ENCODE measurements around the gene ANK3. TPM values are rescaled to one million over a fixed set of nuclear protein-coding genes. Genes with fewer than 3 reads are reported as not detected.

ANK3 gene
- total RNA-seq, 2 donors from 2014 or later = 65.0 to 79.5 TPM

DNA sequence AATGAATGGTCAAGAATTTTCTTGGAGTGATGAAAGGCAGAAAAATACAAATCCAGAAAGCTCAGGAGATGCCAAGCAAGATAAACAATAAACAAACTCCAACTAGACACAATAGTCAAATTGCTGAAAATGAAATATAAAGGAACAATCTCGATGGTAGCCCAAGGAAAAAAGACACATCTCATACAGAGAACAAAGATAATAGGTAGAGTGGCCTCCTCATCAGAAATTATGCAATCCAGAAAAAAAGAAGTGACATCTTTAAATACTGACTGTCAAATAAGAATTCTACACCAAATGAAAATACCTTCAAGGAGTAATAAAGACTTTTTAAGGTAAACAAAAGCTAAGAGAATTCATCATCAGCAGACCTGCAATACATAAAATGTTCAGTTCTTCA is 150.4 kb downstream of the ANK3 start:
- Mint-ChIP-seq H3K36me3 (ENCODE audit: low read depth) (no peaks in the 10 kb centered on the region), H3K9me3 (no peaks in the 10 kb centered on the region), H3K4me3 (no peak overlapping the region), H3K27ac (no peak overlapping the region), H3K4me1 (peaks cover 3% of the 10 kb centered on the region), H3K27me3 (ENCODE audit: insufficient read depth) (no peaks in the 10 kb centered on the region)
- TF ChIP-seq CTCF (conservative IDR thresholded peaks at IDR 0.05) = no peak
- Histone ChIP-seq H3K27me3 (ENCODE audit: control insufficient read depth, insufficient read depth, low read length, poor library complexity, severe bottlenecking) (no peaks in the 10 kb centered on the region), H3K36me3 (ENCODE audit: control insufficient read depth, insufficient read depth, low read length) (no peaks in the 10 kb centered on the region), H3K27ac (ENCODE audit: low read depth, low read length) (no peak overlapping the region), H3K9me3 (ENCODE audit: control insufficient read depth, low read length) (no peaks in the 10 kb centered on the region), H3K4me3 (ENCODE audit: low read length) (no peak overlapping the region), H3K9ac (ENCODE audit: extremely low read depth, low read length, poor library complexity, severe bottlenecking) (no peak overlapping the region), H3K4me1 (ENCODE audit: control insufficient read depth, insufficient read depth, low read length) (no peaks in the 10 kb centered on the region)
- no peak for DNase-seq
- WGBS, 2 experiments (ENCODE audit: insufficient coverage in 1 of 2, insufficient read length in 1 of 2) = 92% methylated on average over 1 of the region's 1 CpG; no CpG with 5 or more reads in 1 of the 2 experiments

DNA sequence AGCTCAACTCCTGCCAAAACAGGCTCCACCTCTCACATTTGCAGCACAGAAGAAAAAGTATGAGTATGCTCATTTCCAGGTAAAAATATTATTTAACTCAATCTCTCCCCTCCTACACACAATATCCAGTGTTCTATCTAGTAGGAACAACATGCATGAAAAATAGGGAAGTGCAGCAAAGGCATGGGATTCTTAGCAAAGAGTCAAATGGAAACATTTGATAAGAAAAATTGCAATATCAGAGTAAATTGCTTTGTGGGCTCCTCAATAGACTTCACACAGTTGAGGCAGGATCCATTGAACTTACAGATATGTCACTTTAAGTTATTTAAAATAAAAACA is 150.9 kb downstream of the ANK3 start:
- Mint-ChIP-seq H3K27ac (no peak overlapping the region), H3K4me1 (peaks cover 3% of the 10 kb centered on the region), H3K4me3 (no peak overlapping the region), H3K9me3 (no peaks in the 10 kb centered on the region), H3K36me3 (ENCODE audit: low read depth) (no peaks in the 10 kb centered on the region), H3K27me3 (ENCODE audit: insufficient read depth) (no peaks in the 10 kb centered on the region)
- no peak for DNase-seq
- Histone ChIP-seq H3K4me3 (ENCODE audit: low read length) (no peak overlapping the region), H3K36me3 (ENCODE audit: control insufficient read depth, insufficient read depth, low read length) (no peaks in the 10 kb centered on the region), H3K27me3 (ENCODE audit: control insufficient read depth, insufficient read depth, low read length, poor library complexity, severe bottlenecking) (no peaks in the 10 kb centered on the region), H3K4me1 (ENCODE audit: control insufficient read depth, insufficient read depth, low read length) (no peaks in the 10 kb centered on the region), H3K9me3 (ENCODE audit: control insufficient read depth, low read length) (no peaks in the 10 kb centered on the region), H3K9ac (ENCODE audit: extremely low read depth, low read length, poor library complexity, severe bottlenecking) (no peak overlapping the region), H3K27ac (ENCODE audit: low read depth, low read length) (no peak overlapping the region)
- TF ChIP-seq CTCF (conservative IDR thresholded peaks at IDR 0.05) = no peak

- Histone ChIP-seq H3K4me3 (ENCODE audit: low read length) (no peak overlapping the region), H3K9me3 (ENCODE audit: control insufficient read depth, low read length) (no peaks in the 10 kb centered on the region), H3K9ac (ENCODE audit: extremely low read depth, low read length, poor library complexity, severe bottlenecking) (no peak overlapping the region), H3K27ac (ENCODE audit: low read depth, low read length) (no peak overlapping the region), H3K27me3 (ENCODE audit: control insufficient read depth, insufficient read depth, low read length, poor library complexity, severe bottlenecking) (no peaks in the 10 kb centered on the region), H3K36me3 (ENCODE audit: control insufficient read depth, insufficient read depth, low read length) (no peaks in the 10 kb centered on the region), H3K4me1 (ENCODE audit: control insufficient read depth, insufficient read depth, low read length) (no peaks in the 10 kb centered on the region)
- 77 to 97% methylated on average over 3 to 6 of the region's 6 CpGs for WGBS, 2 experiments (ENCODE audit: insufficient coverage in 1 of 2, insufficient read length in 1 of 2)
- H3K9me3 Mint-ChIP-seq = no peaks in the 10 kb centered on the region
- TF ChIP-seq CTCF (conservative IDR thresholded peaks at IDR 0.05) = peak; percentile 66
- peaks cover 3% of the 10 kb centered on the region for H3K4me1 Mint-ChIP-seq
- peak; percentile 71 for DNase-seq
- no peak overlapping the region for H3K27ac Mint-ChIP-seq
- no peaks in the 10 kb centered on the region for H3K36me3 Mint-ChIP-seq (ENCODE audit: low read depth)
- H3K27me3 Mint-ChIP-seq (ENCODE audit: insufficient read depth) = no peaks in the 10 kb centered on the region
- H3K4me3 Mint-ChIP-seq = no peak overlapping the region
These were observed 151.5 kb downstream of the ANK3 start for GRCh38 chr10:60237977-60238758.
